Measurements from ENCODE around the gene SRCIN1.
"Not testable (repeated sequence)": the region's sequence is repeated elsewhere in the genome, so short reads cannot be mapped to it uniquely, and the experiment has no call there.

Gene SRCIN1

GRCh38 chr17:38544839-38545209 lies 60.9 kb downstream of the SRCIN1 start:
- no peak for DNase-seq (ENCODE audit: low spot score)

GRCh38 chr17:38544175-38544838 lies 61.4 kb downstream of the SRCIN1 start:
- no peak for DNase-seq (ENCODE audit: low spot score)

GRCh38 chr17:38543403-38544174 lies 62.2 kb downstream of the SRCIN1 start:
- DNase-seq (ENCODE audit: low spot score) = no peak

DNA sequence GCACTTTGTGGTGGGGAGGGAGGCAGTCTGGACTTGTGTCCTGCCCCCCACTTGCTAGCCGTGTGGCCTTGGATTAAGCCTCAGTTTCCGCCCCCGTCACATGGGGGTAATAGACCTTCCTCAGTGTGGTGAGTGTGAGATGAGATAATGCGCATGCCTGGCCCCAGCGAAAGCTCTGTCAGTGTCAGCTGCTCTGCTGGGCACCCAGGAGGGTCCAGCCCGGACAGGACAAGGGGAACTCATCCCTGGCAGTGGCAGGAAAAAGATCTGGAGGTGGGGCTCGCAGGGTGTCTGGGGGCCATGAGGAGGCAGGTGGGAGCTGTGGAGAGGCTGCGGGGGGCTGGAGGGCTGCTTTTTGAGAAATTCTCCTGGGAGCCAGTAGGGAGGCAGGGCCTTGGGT lies 63.5 kb downstream of the SRCIN1 start:
- DNase-seq (ENCODE audit: low spot score) = no peak

DNA sequence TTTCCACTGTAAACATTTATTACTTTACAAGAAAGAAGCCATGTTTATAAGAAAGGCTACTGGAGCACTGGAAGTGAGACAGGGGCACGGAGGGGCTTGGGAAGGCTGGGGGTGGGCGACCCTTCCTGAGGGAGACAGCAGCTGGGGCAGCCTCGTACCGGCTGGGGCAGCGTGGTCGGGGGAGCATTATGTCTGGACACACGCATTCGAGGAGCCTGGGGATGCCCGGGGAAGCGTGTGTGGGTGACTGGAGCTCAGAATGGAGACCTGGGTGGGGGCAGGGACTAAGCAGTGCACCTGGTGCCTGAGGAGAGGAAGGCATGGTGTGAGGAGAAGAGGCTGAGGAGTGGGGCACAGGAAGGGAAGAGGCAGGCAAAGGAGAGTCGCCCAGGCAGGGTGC lies 64.5 kb downstream of the SRCIN1 start:
- no peak for DNase-seq (ENCODE audit: low spot score)

GRCh38 chr17:38540514-38541045 lies 65.2 kb downstream of the SRCIN1 start:
- no peak for DNase-seq (ENCODE audit: low spot score)

DNA sequence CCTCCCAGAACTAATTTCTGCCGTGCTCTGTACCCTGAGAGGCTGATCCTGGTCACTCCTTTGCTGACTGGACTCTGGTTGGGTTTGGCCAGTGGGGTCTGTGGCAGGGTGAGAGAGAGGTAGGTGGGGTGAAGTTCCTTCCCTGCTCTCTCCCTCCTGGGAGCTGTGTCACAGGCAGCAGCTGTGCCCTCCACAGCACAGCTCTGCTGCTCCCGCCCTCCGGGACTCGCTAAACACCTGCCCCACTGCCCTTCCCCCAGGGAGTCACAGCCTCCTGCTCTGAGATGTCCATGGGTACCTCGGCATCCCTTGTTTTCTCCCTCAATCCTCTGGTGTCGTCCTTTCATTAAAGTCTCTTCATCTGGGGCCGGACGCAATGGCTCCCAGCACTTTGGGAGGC lies 66.4 kb downstream of the SRCIN1 start:
- no peak for DNase-seq (ENCODE audit: low spot score)

DNA sequence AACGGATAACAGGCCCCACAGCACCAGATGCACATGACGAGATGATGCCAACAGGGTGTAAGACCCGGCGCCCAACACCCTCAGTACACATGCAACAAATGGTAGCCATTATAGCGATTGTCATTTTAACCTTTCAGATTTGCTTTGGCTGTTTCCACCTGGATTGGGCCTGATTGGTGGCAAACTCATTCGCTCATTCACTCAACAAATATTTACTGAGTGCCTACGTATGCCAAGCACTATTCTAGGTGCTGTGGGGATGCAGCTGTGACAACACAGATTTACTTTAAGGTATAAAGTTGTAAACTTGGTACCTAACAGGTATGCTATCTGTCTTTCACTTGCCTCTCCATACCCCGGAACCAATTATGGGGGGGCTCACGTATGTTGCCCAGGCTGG lies 66.8 kb downstream of the SRCIN1 start:
- no peak for DNase-seq (ENCODE audit: low spot score)

DNA sequence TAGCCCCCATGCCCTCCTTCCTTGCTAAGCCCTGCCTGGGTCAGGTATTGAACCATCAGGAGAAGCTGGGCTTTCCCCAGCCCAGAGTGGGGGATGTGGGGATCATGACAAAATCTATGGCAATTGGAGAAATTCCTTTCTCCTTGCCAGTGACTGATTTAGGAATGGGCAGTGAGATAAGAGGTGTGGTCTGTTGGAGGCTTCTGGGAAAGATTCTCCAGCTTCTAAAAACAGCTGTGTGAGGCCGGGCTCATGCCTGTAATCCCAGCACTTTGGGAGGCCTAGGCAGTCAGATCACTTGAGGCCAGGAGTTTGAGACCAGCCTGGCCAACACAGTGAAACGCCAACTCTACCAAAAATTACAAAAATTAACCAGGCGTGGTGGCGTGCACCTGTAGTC lies 69.1 kb downstream of the SRCIN1 start:
- no peak for DNase-seq (ENCODE audit: low spot score)

- DNase-seq (ENCODE audit: low spot score) = no peak
Observed at GRCh38 chr17:38535886-38536285, 69.9 kb downstream of the SRCIN1 start.

- no peak for DNase-seq (ENCODE audit: low spot score)
Observed at GRCh38 chr17:38534498-38534885, 71.3 kb downstream of the SRCIN1 start.

DNA sequence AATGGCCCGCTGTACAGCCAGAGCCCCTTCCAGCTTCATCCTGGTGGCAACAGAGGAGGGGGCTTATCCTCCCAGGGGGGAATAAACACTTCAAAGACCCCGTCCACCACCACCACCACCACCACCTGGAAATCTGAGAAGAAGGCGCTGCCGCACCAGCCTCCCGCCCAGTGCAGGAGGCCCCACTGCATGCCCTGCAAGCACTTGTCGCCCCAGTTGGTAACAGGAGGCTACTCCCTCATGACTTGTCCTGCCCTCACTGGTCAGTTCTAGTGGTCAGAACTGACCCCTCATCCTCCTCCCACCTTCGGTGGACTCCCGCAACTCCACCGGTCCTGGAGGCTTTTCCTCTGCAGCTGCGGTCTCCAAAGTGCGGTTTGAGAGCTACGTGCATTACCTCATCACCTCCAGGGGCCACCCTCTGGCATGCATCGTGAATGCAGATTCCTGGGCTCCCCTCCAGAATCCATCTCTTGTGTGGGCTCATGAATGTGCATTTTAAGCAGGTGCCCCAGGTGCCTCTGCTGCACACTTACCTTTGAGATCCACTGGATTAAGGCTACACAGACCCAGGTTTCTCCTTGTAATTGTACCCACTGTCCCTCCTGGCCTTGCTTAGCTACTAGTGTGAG lies 71.8 kb downstream of the SRCIN1 start:
- DNase-seq (ENCODE audit: low spot score) = no peak

- no peak for DNase-seq (ENCODE audit: low spot score)
Observed at GRCh38 chr17:38533241-38533640, 72.5 kb downstream of the SRCIN1 start.

GRCh38 chr17:38532451-38532850 lies 73.3 kb downstream of the SRCIN1 start:
- no peak for DNase-seq (ENCODE audit: low spot score)

- DNase-seq (ENCODE audit: low spot score) = not testable (repeated sequence)
Observed at GRCh38 chr17:38531761-38532160, 74.0 kb downstream of the SRCIN1 start.

- DNase-seq (ENCODE audit: low spot score) = not testable (repeated sequence)
Observed at GRCh38 chr17:38530856-38531255, 74.9 kb downstream of the SRCIN1 start.

DNA sequence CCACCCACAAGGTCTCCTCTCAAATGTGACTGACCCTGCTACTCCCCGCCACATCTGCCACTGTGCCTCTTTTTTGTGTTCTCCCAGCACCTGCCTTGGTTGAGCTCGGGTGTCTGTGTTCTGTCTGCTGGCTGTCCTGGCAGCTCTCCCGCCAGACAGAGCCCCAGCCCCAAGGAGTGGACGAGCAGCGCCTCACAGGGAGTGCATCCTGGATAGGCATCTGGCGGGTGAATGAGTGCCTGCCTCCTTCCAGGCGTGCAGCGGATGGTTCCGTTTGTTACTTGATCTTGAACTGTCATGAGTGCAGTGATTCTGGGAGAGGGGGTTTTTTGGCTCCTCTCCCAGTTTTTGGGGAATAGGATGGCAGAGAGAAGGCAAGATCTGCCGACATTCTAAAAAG lies 77.6 kb downstream of the SRCIN1 start:
- not testable (repeated sequence) for DNase-seq (ENCODE audit: low spot score)

DNA sequence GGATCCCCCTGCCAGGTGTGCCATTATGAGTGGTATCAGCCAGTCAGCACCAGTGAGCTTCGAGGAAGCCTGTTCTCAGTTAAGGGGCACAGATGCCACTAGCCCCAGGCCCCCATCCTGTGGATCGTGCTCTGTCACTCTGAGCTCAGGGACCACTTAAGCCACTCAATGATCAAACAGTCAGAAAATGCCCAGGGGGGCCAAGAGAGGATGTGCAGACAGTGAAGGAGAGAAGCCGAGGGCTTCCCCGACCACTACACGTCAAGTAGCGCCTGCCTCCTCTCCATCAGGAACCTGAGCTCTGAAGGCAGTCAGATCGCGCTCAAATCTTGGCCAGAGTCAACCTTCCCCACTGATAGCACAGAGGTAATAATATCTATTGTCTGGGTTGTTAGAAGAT lies 79.2 kb downstream of the SRCIN1 start:
- DNase-seq (ENCODE audit: low spot score) = not testable (repeated sequence)

GRCh38 chr17:38512473-38513058 lies 93.2 kb downstream of the SRCIN1 start:
- no peak for DNase-seq (ENCODE audit: low spot score)

DNA sequence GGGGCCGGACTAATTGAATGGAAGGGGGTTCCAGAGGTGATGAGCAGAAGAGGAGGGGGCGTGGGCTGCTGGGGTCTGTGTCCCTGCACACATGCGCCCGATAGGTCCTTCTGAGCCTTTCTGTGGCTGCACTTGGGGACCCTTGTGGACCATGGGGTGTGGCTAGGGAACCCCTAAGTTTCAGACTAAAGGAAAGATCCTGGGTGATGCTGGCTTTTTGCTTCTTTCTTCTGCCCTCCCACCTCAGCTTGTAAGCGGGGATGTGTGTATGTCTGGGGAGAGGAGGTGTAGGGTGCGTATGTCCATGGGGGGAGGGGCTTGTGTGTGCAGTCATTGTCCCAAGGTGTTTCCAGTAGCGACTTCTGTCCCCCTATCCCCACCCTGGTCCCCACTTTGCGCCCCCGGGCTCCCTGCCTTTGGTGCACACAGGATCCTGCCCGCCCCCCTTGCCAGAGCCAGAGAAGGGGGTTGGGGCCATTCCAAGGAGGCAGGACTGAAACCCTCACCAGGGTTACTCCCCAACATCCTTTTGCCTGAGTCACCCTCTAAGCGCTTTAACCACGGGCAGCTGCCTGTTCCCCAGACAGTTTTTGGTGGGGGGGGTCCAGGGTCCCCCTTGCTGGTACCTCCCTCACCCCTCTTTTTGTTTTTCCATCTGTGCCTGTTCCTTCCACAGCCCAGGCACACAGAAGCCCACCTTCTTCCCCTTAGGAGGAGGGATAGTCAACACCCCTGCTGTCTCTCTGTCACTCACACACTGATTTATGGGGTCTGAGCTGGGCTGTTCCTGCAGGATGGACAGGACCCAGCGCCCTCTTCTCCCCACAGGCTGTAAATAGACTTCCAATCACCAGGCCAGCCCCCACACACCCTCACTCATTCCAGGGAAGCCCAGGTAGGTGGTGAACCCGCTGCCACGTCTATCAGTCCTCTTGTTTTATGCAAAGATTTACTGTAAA lies 94.3 kb downstream of the SRCIN1 start:
- peak; percentile 90 for DNase-seq (ENCODE audit: low spot score)

GRCh38 chr17:38510421-38511149 lies 95.2 kb downstream of the SRCIN1 start:
- peak; percentile 61 for DNase-seq (ENCODE audit: low spot score)

All from AG20443 (cell line).